Upper lobe of left lung (tissue), 4 donors: ENCODE data around the gene RALGAPB.

Experiments used
- CTCF ChIP-seq, 6 experiments: fragments of 450-650 bp in 4 of 6; fragments of 200-600 bp in 2 of 6; sonication (generic) in 2 of 6; IDR thresholded peaks; one replicate each; pipeline ENCODE4 v1.5.1; 2016 to 2019; ENCODE audit warnings: antibody characterized with exemption in 6 of 6
- POLR2A ChIP-seq, 4 donors: fragments of 450-650 bp; IDR thresholded peaks; one replicate each; pipeline ENCODE4 v1.5.1; 2016 to 2017; ENCODE audit warnings: antibody characterized with exemption in 4 of 4, mild to moderate bottlenecking in 2 of 4

DNA sequence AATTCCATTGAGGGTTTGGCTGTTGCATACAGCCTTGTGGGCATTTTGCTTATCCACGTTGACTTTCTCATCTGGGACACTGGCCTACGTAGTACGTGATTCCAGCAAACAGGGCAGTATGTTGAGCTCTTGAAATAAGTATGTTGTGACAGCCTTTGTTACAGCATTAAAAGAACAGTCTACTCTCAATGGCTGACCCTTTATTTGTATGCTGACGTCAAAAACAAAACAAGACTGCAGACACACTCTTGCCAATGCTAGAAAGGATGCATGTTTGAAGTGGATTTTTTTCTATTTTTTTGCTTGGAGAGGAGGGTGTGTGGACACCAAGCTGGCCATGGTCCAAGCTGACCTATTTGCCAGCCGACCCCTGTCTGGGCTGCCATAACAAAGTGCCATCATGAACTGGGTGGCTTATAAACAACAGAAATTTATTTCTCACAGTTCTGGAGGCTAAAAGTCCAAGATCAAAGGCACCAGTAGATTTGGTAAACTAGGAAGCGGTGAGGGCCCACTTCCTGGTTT is 26.7 kb upstream of the RALGAPB start:
- TF ChIP-seq CTCF (IDR thresholded peaks at IDR 0.05) (no peak), POLR2A (IDR thresholded peaks at IDR 0.05) (no peak)
